B cell (primary cell): ENCODE results near the gene APOL3. TPM values are rescaled to one million over a fixed set of nuclear protein-coding genes. Genes with fewer than 3 reads are reported as not detected.
"Not testable (repeated sequence)": the region's sequence is repeated elsewhere in the genome, so short reads cannot be mapped to it uniquely, and the experiment has no call there.

Experiments
- ATAC-seq: fragments of 200-7000 bp; cut with Tn5 transposase; one replicate; pipeline ENCODE4 v1.10.0; 2021; ENCODE audit warnings: low read depth, mild to moderate bottlenecking, moderate number of reproducible peaks, moderate library complexity
- CTCF ChIA-PET: fragments of 350-600 bp; sonication (Branson Sonifier 250); formaldehyde crosslinking; loops from one replicate; lab custom pipeline; 2021; ENCODE audit warnings: antibody characterized with exemption, inconsistent platforms; lab: Charles Lee
- POLR2A ChIA-PET: fragments of 350-600 bp; sonication (Branson Sonifier 250); formaldehyde crosslinking; loops from one replicate; lab custom pipeline; 2021; ENCODE audit warnings: antibody characterized with exemption; lab: Charles Lee
- DNase-seq: peaks from one replicate; pipeline ENCODE4 v3.0.0; 2013
- H2AFZ ChIP-seq: 2 replicates; pipeline ENCODE4 v1.6.1; 2012; ENCODE audit warnings: mild to moderate bottlenecking, low read depth, low read length; ENCODE audit not compliant: insufficient read depth, poor library complexity, severe bottlenecking
- H3K27ac ChIP-seq, 2 donors: 1 replicate in 1 of 2; 2 replicates in 1 of 2; pipeline ENCODE4 v1.5.1; 2012 to 2013; ENCODE audit warnings: low read length in 2 of 2, mild to moderate bottlenecking in 2 of 2, moderate library complexity in 1 of 2
- H3K27me3 ChIP-seq, 4 experiments: fragments of 200-600 bp in 1 of 4; sonication (generic) in 1 of 4; replicated peaks in 1 of 4; 1 replicate in 2 of 4; 2 replicates in 2 of 4; pipeline versions ENCODE4 v1.6.1 to v1.7.0; 2013 to 2016; ENCODE audit warnings: low read length in 3 of 4, mild to moderate bottlenecking in 2 of 4, mixed read lengths in 1 of 4, moderate library complexity in 1 of 4; ENCODE audit not compliant: insufficient read depth in 4 of 4, control insufficient read depth in 3 of 4; ENCODE audit errors: control extremely low read depth in 1 of 4
- H3K36me3 ChIP-seq, 2 experiments: replicated peaks in 1 of 2; 1 replicate in 1 of 2; 2 replicates in 1 of 2; pipeline versions ENCODE4 v1.6.1 to v1.7.1; 2013; ENCODE audit warnings: low read length in 1 of 2; ENCODE audit not compliant: insufficient read depth in 2 of 2, control insufficient read depth in 1 of 2; ENCODE audit errors: control extremely low read depth in 1 of 2, extremely low read depth in 1 of 2
- H3K4me1 ChIP-seq, 2 donors: fragments of 200-600 bp in 1 of 2; sonication (generic) in 1 of 2; 1 replicate in 1 of 2; 2 replicates in 1 of 2; pipeline versions ENCODE4 v1.5.1 to v1.6.1; 2013 to 2017; ENCODE audit warnings: low read length in 2 of 2; ENCODE audit not compliant: control insufficient read depth in 2 of 2, insufficient read depth in 2 of 2
- H3K4me2 ChIP-seq: replicated peaks from 2 replicates; pipeline ENCODE3; 2012; ENCODE audit warnings: mild to moderate bottlenecking, low read depth, low read length; ENCODE audit not compliant: poor library complexity, severe bottlenecking
- H3K4me3 ChIP-seq, 5 experiments: fragments of 200-600 bp in 1 of 5; sonication (generic) in 1 of 5; 1 replicate in 3 of 5; 2 replicates in 2 of 5; pipeline versions ENCODE4 v1.5.1 to v1.7.0; 2011 to 2016; ENCODE audit warnings: low read length in 4 of 5, mild to moderate bottlenecking in 4 of 5, low read depth in 2 of 5, control low read depth in 1 of 5, moderate library complexity in 1 of 5; ENCODE audit not compliant: insufficient read depth in 1 of 5; ENCODE audit errors: control extremely low read depth in 1 of 5, extremely low read depth in 1 of 5
- H3K79me2 ChIP-seq: fragments of 200-600 bp; sonication (generic); one replicate; pipeline ENCODE4 v1.6.0; 2016; ENCODE audit warnings: low read length; ENCODE audit not compliant: control insufficient read depth, insufficient read depth
- H3K9ac ChIP-seq: fragments of 200-600 bp; sonication (generic); 2 replicates; pipeline ENCODE4 v1.6.1; 2017; ENCODE audit warnings: mild to moderate bottlenecking, low read length, moderate library complexity
- H3K9me3 ChIP-seq, 3 donors: one replicate each; pipeline versions ENCODE4 v1.6.1 to v1.7.1; 2013; ENCODE audit warnings: low read length in 2 of 3; ENCODE audit not compliant: control insufficient read depth in 2 of 3, insufficient read depth in 1 of 3; ENCODE audit errors: control extremely low read depth in 1 of 3
- H4K20me1 ChIP-seq: 2 replicates; pipeline ENCODE4 v1.6.0; 2012; ENCODE audit warnings: mild to moderate bottlenecking, low read length; ENCODE audit not compliant: insufficient read depth, control insufficient read depth, poor library complexity, severe bottlenecking
- H3K27ac Mint-ChIP-seq: one replicate; pipeline ENCODE4 v1.8.0; 2021; ENCODE audit warnings: mixed read lengths
- H3K27me3 Mint-ChIP-seq: one replicate; pipeline ENCODE4 v1.8.0; 2021; ENCODE audit warnings: mixed read lengths
- H3K4me1 Mint-ChIP-seq: one replicate; pipeline ENCODE4 v1.8.0; 2021; ENCODE audit warnings: mixed read lengths
- H3K4me3 Mint-ChIP-seq: one replicate; pipeline ENCODE4 v1.8.0; 2021; ENCODE audit warnings: mixed read lengths
- H3K9me3 Mint-ChIP-seq: one replicate; pipeline ENCODE4 v1.8.0; 2022; ENCODE audit warnings: mixed read lengths; ENCODE audit not compliant: insufficient read depth
- CTCF ChIP-seq: fragments of 200-600 bp; IDR thresholded peaks from one replicate; pipeline ENCODE4 v1.8.0; 2022; ENCODE audit warnings: antibody characterized with exemption, mild to moderate bottlenecking
- EZH2 ChIP-seq: IDR thresholded peaks from 2 replicates; pipeline ENCODE4 v1.6.1; 2012; ENCODE audit warnings: borderline replicate concordance, low read depth, mild to moderate bottlenecking, moderate library complexity, low read length; ENCODE audit not compliant: insufficient read depth, poor library complexity, severe bottlenecking
- WGBS: methylation state at CpG from one replicate; pipeline ENCODE4 v1.1.5; 2013; ENCODE audit warnings: missing lambda C conversion rate; ENCODE audit not compliant: insufficient coverage; 5-methylcytosine and 5-hydroxymethylcytosine counted together
- intact Hi-C: fragments of 100-400 bp; cut with micrococcal nuclease; formaldehyde crosslinking; loops from one replicate; pipeline ENCODE4 v1.10.0; 2022
- polyA plus RNA-seq: library from polyadenylated mRNA; depleted of rRNA; stranded (reverse); fragments of >200 nt; gene quantifications from 2 replicates; pipeline ENCODE4 v1.2.3, GENCODE V29; 2012
- total RNA-seq, 2 donors: library from RNA; stranded (reverse); fragments of 120-200 nt in 1 of 2; gene quantifications; 1 replicate in 1 of 2; 2 replicates in 1 of 2; pipeline versions ENCODE4 v1.2.3 to v1.2.4, GENCODE V29; 2013 to 2022

APOL3 gene
- total and polyA plus RNA-seq, 2 donors (not counting 1 experiment from before 2014, with no cell fraction given): 55.0 to 97.2 TPM

DNA sequence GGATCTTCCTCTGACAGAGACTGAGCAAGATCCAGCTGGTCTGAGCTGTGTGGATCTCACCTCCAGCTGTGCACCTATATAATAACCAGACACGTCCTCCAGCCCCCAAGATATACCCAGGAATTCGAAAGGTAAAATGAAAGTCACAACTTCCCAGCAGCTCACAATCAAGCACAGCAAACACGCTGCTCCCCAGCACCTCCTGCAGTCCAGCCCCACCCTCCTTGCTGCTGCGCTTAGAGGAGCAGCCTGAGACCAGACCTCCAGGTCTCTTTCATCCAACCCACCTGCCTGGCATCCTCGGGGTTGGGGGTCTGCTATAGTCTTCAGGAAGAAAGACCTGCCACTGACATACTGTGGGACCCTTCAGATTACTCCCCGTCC lies 44.1 kb upstream of the APOL3 start:
- H4K20me1 ChIP-seq: no peaks in the 10 kb centered on the region
- ChIA-PET CTCF (interaction anchor here (1.0 kb wide), 1 partner anchor 35 kb away, joined by 3 read pairs; the partner anchor contains the start of gene APOL2), POLR2A (interaction anchor here (1.2 kb wide), 1 partner anchor 11 kb away, joined by 3 read pairs; no protein-coding TSS in a partner anchor)
- H3K79me2 ChIP-seq: no peaks in the 10 kb centered on the region
- ATAC-seq (peak; percentile 24), DNase-seq (peak; percentile 43)
- Mint-ChIP-seq H3K27ac (no peak overlapping the region), H3K9me3 (no peaks in the 10 kb centered on the region), H3K27me3 (peaks cover 18% of the 10 kb centered on the region), H3K4me1 (peaks cover 32% of the 10 kb centered on the region), H3K4me3 (peak overlapping the region; percentile 69)
- no peak for TF ChIP-seq CTCF
- no peak for TF ChIP-seq EZH2
- peak overlapping the region in 3 of 5 experiments; percentile 29 to 43 (median 32) for H3K4me3 ChIP-seq
- H3K27me3 ChIP-seq: no peaks in the 10 kb centered on the region
- H3K27ac ChIP-seq: no peak overlapping the region
- H3K4me1 ChIP-seq: peaks cover 9 to 22% of the 10 kb centered on the region in 2 donors
- peak overlapping the region; percentile 28 for H3K4me2 ChIP-seq
- H3K9me3 ChIP-seq: peaks cover 1 to 9% (median 1%) of the 10 kb centered on the region in 3 donors
- H3K9ac ChIP-seq: peak overlapping the region; percentile 37
- 78% methylated on average over 5 of the region's 6 CpGs for WGBS
- no peaks in the 10 kb centered on the region for H3K36me3 ChIP-seq
- intact Hi-C loops: no loop called here
- peak overlapping the region; percentile 38 for H2AFZ ChIP-seq

GRCh38 chr22:36204001-36204631 lies 43.6 kb upstream of the APOL3 start:
- peak overlapping the region; percentile 28 for H3K4me2 ChIP-seq
- no peak for TF ChIP-seq CTCF
- no peak for TF ChIP-seq EZH2
- CTCF ChIA-PET: interaction anchor here (1.0 kb wide), 1 partner anchor 36 kb away, joined by 3 read pairs; the partner anchor contains the start of gene APOL2

GRCh38 chr22:36203441-36203840 lies 42.9 kb upstream of the APOL3 start:
- peaks cover 31% of the 10 kb centered on the region for H3K4me1 Mint-ChIP-seq
- WGBS: 100% methylated on average over 3 of the region's 7 CpGs
- intact Hi-C loops, POLR2A ChIA-PET, ATAC-seq, H3K27ac Mint-ChIP-seq, CTCF ChIA-PET, H4K20me1 ChIP-seq, H2AFZ ChIP-seq, H3K9me3 Mint-ChIP-seq, H3K4me2 ChIP-seq, H3K9ac ChIP-seq, H3K79me2 ChIP-seq, H3K27me3 ChIP-seq, H3K9me3 ChIP-seq, H3K4me3 ChIP-seq, H3K4me3 Mint-ChIP-seq, DNase-seq, H3K27ac ChIP-seq, H3K36me3 ChIP-seq: not testable (repeated sequence)
- H3K4me1 ChIP-seq: peaks cover 9 to 29% of the 10 kb centered on the region in 2 donors
- peaks cover 24% of the 10 kb centered on the region for H3K27me3 Mint-ChIP-seq

More at GRCh38 chr22:36204001-36204631, 43.6 kb upstream of the APOL3 start:
- no peaks in the 10 kb centered on the region for H4K20me1 ChIP-seq
- no peaks in the 10 kb centered on the region for H3K79me2 ChIP-seq
- no peak for DNase-seq
- Mint-ChIP-seq H3K27ac (no peak overlapping the region), H3K4me3 (peak overlapping the region; percentile 69), H3K9me3 (no peaks in the 10 kb centered on the region), H3K27me3 (peaks cover 22% of the 10 kb centered on the region), H3K4me1 (peaks cover 29% of the 10 kb centered on the region)
- WGBS: 84% methylated on average over 5 of the region's 8 CpGs
- intact Hi-C loops: no loop called here
- H3K36me3 ChIP-seq: no peaks in the 10 kb centered on the region
- peaks cover 9 to 23% of the 10 kb centered on the region in 2 donors for H3K4me1 ChIP-seq
- POLR2A ChIA-PET: interaction anchor here (1.2 kb wide), 1 partner anchor 12 kb away, joined by 3 read pairs; no protein-coding TSS in a partner anchor
- ATAC-seq: no peak
- H3K9me3 ChIP-seq: peaks cover 0 to 7% (median 1%) of the 10 kb centered on the region in 3 donors
- H3K27ac ChIP-seq: no peak overlapping the region
- H2AFZ ChIP-seq: peak overlapping the region; percentile 38
- H3K27me3 ChIP-seq: peaks cover 0 to 2% (median 0%) of the 10 kb centered on the region in 4 experiments
- peak overlapping the region in 3 of 5 experiments; percentile 29 to 43 (median 32) for H3K4me3 ChIP-seq
- H3K9ac ChIP-seq: peak overlapping the region; percentile 37
